ENCODE measurements around the gene BDKRB1. TPM values are rescaled to one million over a fixed set of nuclear protein-coding genes. Genes with fewer than 3 reads are reported as not detected.

Gene BDKRB1
- total RNA-seq, 1 donor from 2014 or later, result 0.20 TPM

DNA sequence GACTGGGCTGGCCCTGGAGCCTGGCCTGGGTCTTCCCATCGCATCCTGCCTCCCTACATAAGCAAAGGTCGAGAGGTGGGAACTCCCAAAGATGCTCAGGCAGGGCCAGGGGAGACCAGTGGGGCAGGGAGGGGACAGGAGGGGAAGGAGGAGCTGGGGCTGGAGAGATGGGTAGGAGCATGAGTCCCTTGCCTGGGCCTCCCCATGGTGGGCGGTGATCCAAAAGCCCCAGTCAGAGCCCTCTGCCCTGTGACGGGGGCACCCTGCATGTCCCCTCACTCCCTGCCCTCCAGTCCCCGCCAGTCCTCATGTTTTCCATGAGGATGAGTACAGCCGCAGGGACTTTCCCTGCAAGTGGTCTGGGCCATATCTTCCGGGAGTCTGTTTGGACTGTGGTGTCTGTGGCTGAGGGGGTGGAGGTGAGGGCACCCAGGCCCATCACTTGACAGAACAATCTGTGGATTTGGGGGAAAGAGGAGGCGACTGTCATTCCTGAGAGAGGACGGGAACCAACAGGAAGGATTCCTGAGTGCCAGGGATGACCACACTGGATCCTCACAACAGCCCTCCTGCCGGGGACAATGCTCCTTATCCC, 42.0 kb upstream of the BDKRB1 start:
- Mint-ChIP-seq H3K27me3 (ENCODE audit: low read depth, unreplicated experiment) (peaks cover 25% of the 10 kb centered on the region), H3K4me1 (ENCODE audit: low read depth, unreplicated experiment) (no peaks in the 10 kb centered on the region), H3K36me3 (ENCODE audit: low read depth, unreplicated experiment) (peaks cover 5% of the 10 kb centered on the region), H3K9me3 (ENCODE audit: unreplicated experiment) (peaks cover 23% of the 10 kb centered on the region), H3K4me3 (ENCODE audit: unreplicated experiment) (no peak overlapping the region), H3K27ac (ENCODE audit: unreplicated experiment) (no peak overlapping the region)
- TF ChIP-seq EZH2 (IDR thresholded peaks at IDR 0.05; ENCODE audit: insufficient read depth, low read length) (no peak), CTCF (IDR thresholded peaks at IDR 0.05; ENCODE audit: insufficient read depth, low read depth, low read length) (no peak)
- Histone ChIP-seq H3K4me1 (ENCODE audit: insufficient read depth, low read length) (no peaks in the 10 kb centered on the region), H3K36me3 (ENCODE audit: insufficient read depth, low read length) (no peaks in the 10 kb centered on the region), H3K4me3 (ENCODE audit: insufficient read depth, low read depth, low read length) (no peak overlapping the region), H2AFZ (ENCODE audit: low read depth, low read length) (no peak overlapping the region), H3K27me3 (ENCODE audit: insufficient read depth, low read length) (no peaks in the 10 kb centered on the region), H3K9ac (ENCODE audit: low read length) (no peak overlapping the region), H3K9me3 (ENCODE audit: insufficient read depth, low read depth, low read length) (peaks cover 10% of the 10 kb centered on the region), H3K79me2 (ENCODE audit: insufficient read depth, low read length) (no peaks in the 10 kb centered on the region), H4K20me1 (ENCODE audit: insufficient read depth, low read length) (no peaks in the 10 kb centered on the region), H3K27ac (ENCODE audit: low read depth, low read length) (no peak overlapping the region), H3K4me2 (ENCODE audit: low read length) (no peak overlapping the region)
- FAIRE-seq, result no peak
- DNase-seq (ENCODE audit: low read depth), result no peak

- H3K27me3 ChIP-seq (ENCODE audit: insufficient read depth, low read length), result no peaks in the 10 kb centered on the region
- H3K79me2 ChIP-seq (ENCODE audit: insufficient read depth, low read length), result no peaks in the 10 kb centered on the region
- H3K9me3 ChIP-seq (ENCODE audit: insufficient read depth, low read depth, low read length), result peaks cover 10% of the 10 kb centered on the region
- no peaks in the 10 kb centered on the region for H4K20me1 ChIP-seq (ENCODE audit: insufficient read depth, low read length)
- H3K27ac Mint-ChIP-seq (ENCODE audit: unreplicated experiment), result peak overlapping the region; percentile 18
- FAIRE-seq, result no peak
- no peaks in the 10 kb centered on the region for H3K4me1 Mint-ChIP-seq (ENCODE audit: low read depth, unreplicated experiment)
- H3K36me3 Mint-ChIP-seq (ENCODE audit: low read depth, unreplicated experiment), result peaks cover 5% of the 10 kb centered on the region
- peaks cover 26% of the 10 kb centered on the region for H3K27me3 Mint-ChIP-seq (ENCODE audit: low read depth, unreplicated experiment)
- H3K27ac ChIP-seq (ENCODE audit: low read depth, low read length), result no peak overlapping the region
- no peak overlapping the region for H3K4me2 ChIP-seq (ENCODE audit: low read length)
- TF ChIP-seq CTCF (IDR thresholded peaks at IDR 0.05; ENCODE audit: insufficient read depth, low read depth, low read length), result no peak
- H3K4me1 ChIP-seq (ENCODE audit: insufficient read depth, low read length), result no peaks in the 10 kb centered on the region
- no peak for DNase-seq (ENCODE audit: low read depth)
- no peak overlapping the region for H3K4me3 ChIP-seq (ENCODE audit: insufficient read depth, low read depth, low read length)
- H2AFZ ChIP-seq (ENCODE audit: low read depth, low read length), result no peak overlapping the region
- H3K9ac ChIP-seq (ENCODE audit: low read length), result no peak overlapping the region
- no peaks in the 10 kb centered on the region for H3K36me3 ChIP-seq (ENCODE audit: insufficient read depth, low read length)
- H3K4me3 Mint-ChIP-seq (ENCODE audit: unreplicated experiment), result no peak overlapping the region
- peaks cover 20% of the 10 kb centered on the region for H3K9me3 Mint-ChIP-seq (ENCODE audit: unreplicated experiment)
Observed at GRCh38 chr14:96214793-96215192, 41.2 kb upstream of the BDKRB1 start.

DNA sequence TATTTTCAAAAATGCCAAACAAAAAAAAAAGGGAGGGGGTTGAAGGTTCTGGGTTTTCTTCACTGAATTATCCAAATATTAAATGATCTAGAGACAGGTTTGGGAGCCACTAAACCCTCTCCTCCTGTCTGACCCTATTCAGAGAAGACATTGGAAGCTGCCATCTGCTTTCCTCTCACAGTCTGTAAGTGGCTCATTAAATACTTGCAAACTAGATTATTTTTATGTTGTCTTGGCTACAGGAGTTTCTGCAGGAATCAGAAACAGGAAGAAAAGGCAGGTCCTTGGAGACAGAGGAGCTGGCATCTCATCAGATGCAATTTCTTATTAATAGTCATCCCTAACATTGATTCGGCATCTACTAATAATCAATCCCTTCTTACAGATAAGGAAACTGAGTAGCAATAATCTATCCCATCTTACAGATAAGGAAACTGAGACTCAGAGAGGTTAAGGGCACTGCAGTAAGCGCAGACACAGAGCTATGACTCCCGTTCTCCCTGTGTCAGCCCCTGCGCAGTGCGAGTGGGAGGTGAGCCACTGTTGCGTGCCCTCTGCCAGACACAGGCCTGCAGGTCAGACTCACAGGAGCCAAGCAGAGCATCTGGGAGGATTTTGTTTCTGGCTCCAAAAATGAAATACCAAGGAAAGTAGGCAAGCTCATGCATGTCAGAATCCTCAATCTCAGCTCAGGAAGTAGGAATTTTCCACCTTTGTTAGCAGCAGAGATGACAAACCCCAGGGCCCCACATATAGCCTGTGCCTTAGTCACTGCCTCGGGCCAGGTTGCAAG, 40.4 kb upstream of the BDKRB1 start:
- no peak for DNase-seq (ENCODE audit: low read depth)
- H4K20me1 ChIP-seq (ENCODE audit: insufficient read depth, low read length), result no peaks in the 10 kb centered on the region
- no peaks in the 10 kb centered on the region for H3K27me3 ChIP-seq (ENCODE audit: insufficient read depth, low read length)
- no peak overlapping the region for H3K27ac ChIP-seq (ENCODE audit: low read depth, low read length)
- no peak overlapping the region for H3K4me3 ChIP-seq (ENCODE audit: insufficient read depth, low read depth, low read length)
- H3K9me3 ChIP-seq (ENCODE audit: insufficient read depth, low read depth, low read length), result peaks cover 10% of the 10 kb centered on the region
- Mint-ChIP-seq H3K4me1 (ENCODE audit: low read depth, unreplicated experiment) (no peaks in the 10 kb centered on the region), H3K36me3 (ENCODE audit: low read depth, unreplicated experiment) (peaks cover 2% of the 10 kb centered on the region), H3K9me3 (ENCODE audit: unreplicated experiment) (peaks cover 20% of the 10 kb centered on the region), H3K27me3 (ENCODE audit: low read depth, unreplicated experiment) (peaks cover 23% of the 10 kb centered on the region), H3K4me3 (ENCODE audit: unreplicated experiment) (no peak overlapping the region), H3K27ac (ENCODE audit: unreplicated experiment) (no peak overlapping the region)
- H3K36me3 ChIP-seq (ENCODE audit: insufficient read depth, low read length), result no peaks in the 10 kb centered on the region
- TF ChIP-seq CTCF (IDR thresholded peaks at IDR 0.05; ENCODE audit: insufficient read depth, low read depth, low read length) (no peak), EZH2 (IDR thresholded peaks at IDR 0.05; ENCODE audit: insufficient read depth, low read length) (no peak)
- H3K4me2 ChIP-seq (ENCODE audit: low read length), result no peak overlapping the region
- no peak overlapping the region for H3K9ac ChIP-seq (ENCODE audit: low read length)
- no peaks in the 10 kb centered on the region for H3K4me1 ChIP-seq (ENCODE audit: insufficient read depth, low read length)
- H3K79me2 ChIP-seq (ENCODE audit: insufficient read depth, low read length), result no peaks in the 10 kb centered on the region
- no peak overlapping the region for H2AFZ ChIP-seq (ENCODE audit: low read depth, low read length)
- no peak for FAIRE-seq
